DMS114 treated with DMSO at 0.1 percent for 48 hours (cell line): ENCODE data around the gene UBE2G1.

ENCODE experiments used
- DNase-seq: peaks from one replicate; lab custom pipeline; 2025; ENCODE audit not compliant: unreplicated experiment; lab: John Stamatoyannopoulos, UW

UBE2G1 gene

DNA sequence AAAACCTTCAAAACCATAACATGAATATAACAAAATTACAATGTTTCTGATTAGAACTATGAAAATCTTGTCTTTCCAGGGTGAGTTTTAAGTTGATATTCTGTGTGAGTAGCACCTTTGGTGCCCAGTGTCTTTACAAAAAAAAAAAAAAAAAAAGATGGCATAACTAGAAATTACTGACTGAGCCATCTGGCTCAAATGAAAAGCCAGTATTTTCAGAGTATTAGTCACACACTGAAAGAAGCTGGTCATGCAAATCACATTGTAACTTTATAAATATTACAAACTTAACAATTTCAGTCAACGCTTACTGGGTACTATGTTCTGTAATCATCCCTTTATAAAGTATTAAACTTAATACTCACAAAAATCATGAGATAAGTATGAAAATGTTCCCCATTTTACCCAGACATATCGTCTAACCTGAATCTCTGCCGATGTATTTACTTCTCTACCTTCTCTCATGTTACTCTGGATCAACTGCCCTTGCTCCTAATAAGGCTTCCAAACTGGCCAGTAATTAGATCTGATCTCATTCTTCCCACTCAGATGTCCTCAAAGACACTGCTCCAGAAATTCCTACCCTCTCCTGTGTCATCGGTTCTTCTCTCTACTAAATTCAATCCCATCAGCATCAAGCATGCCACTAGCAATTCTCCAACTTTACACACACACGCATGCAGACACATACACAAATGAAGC, 25.4 kb downstream of the UBE2G1 start:
- no peak for DNase-seq

DNA sequence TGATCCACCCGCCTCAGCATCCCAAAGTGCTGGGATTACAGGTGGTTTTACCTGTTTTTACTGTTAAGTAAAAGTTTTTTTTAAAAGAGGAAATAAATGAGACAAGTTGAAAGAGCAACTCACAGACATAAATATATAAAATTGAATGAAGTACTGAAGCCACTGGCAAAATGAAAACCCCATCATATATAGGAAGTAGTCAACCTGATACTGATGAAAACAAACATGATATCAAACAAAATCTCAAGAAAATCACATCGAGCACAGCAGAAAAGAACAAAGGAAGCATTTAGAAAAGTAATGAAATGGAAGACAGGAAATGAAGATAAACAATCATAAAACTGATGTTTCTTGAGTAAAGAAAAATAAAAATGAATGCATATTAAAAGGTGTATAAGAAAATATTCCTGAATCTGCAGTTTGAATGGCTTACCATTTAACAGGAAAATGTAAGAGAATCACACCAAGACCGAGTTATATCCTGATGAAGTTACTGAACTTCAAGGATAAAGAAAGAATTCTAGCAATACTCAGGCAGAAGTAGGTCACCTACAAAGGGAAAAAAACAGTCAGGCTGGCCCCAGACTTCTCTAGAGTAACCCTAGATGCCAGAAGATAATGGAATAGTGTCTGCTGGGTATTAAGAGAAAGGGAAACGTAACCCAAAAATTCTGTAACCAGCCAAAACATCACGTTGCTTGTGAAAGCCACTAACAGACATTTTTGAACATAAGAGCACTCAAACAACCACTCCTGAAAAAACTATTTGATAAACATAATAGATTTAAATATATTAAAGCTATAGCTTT, 31.5 kb downstream of the UBE2G1 start:
- DNase-seq = no peak

DNA sequence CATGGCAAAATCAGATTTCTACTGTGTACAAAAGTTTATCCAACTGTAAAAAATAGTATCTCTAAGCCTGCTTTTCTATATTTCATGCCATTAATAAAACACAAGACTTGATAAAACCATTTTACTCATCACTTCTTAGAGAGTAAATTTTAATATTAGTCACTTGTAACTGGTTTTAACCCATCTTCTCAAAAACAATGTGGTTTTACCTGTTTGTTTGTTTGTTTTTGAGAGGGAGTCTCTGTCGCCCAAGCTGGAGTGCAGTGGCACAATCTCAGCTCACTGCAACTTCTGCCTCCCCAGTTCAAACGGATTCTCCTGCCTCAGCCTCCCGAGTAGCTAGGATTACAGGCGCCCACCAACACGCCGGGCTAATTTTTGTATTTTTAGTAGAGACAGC, 32.1 kb downstream of the UBE2G1 start:
- DNase-seq = no peak

DNA sequence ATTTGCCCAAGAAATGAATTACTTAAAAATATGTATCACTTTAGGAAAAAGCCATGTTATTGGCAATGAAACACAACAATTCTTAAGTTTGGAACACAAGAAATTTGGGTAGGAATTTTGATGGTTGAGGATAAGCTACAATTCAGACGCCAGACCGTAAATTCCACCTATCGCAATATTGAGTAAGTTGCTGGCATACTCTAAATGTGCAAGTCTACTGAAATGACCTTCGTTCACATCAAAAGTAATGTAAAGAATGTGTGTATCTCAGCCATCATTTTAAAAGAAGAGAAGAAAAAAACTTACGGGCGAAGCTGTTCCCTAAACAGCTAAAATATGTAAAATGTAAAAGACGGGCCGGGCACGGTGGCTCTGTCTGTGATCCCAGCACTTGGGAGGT, 33.4 kb downstream of the UBE2G1 start:
- DNase-seq = no peak

DNA sequence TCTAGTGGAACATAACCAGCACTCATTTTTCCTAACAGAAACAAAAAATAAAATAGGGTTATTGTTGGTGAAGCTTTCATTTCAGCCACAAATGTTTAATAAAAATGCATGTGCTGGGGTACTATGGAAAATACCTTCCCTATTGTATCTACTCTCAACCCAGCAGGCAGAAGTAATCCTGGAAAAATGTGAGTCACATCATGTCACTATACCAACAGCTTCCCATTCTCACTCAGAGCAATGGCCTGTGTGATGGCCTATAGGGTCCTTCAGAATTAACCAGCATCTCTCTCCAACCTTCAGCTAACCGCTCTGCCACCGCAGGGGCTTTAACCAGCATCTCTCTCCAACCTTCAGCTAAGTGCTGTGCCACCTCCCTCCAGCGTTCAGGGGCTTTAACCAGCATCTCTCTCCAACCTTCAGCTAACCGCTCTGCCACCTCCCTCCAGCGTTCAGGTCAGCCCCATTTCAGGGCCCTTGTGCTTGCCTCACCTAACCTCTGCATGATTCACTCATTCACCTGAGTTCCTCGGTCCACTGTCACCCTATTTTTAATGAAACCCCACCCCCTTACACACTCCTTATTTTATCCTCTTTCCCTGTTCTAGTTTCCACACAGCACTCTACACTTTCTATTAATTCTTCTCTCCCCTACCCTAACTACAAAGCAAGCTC, 34.0 kb downstream of the UBE2G1 start:
- no peak for DNase-seq

DNA sequence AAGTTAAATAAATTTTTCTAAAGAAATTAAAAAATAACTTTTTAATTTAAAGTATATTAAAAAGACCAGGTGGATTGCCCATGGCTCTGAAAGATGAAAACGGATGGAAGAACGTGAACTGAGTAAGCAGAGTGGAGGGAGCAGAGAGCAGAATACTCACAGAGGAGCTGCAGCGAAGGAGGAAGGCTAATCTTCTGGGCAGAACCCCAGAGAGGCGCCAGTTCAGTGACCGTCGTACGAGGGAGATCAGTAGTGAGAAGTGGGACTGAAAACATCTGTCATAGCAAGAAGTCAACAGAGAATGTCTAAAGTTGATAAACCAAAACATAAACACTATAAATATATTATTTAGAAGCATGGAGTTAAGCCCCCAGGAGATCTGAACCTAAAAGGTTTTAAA, 34.9 kb downstream of the UBE2G1 start:
- no peak for DNase-seq

DNA sequence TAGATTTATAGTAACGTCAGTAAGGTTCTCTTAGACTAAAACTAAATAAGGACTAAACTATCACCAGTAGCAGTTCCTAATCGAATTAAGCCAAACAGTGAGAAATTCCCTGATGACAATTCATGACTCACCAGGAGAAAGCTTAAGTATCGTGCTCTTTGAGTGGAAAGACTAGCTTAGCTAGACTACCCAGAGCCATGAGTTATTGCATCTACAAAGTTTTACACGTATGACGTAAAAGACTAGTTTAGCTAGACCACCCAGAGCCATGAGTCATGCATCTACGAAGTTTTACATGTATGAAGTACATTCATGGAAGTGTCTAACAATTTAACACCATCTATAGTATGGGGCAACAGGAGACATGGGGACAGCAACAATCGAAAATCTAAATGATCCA, 36.6 kb downstream of the UBE2G1 start:
- no peak for DNase-seq

DNA sequence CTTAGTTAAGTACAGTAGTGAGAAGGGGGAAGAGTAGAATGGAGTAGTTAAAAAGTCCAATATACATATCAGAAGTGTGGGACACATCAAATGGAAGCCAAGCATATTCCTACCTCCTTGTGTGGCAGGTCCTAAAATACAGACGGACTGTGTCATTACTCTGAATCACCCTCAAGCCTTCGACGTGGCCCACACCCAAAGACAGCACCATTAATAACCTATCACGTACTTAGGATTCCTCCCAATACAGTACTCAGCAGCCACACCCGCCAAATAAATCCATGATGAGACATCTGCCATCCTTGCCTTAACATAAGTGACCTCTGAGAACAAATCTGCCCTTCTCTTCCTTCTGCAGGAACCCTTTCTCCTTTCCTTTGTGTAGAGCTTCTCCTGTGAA, 38.9 kb downstream of the UBE2G1 start:
- DNase-seq = no peak

DNA sequence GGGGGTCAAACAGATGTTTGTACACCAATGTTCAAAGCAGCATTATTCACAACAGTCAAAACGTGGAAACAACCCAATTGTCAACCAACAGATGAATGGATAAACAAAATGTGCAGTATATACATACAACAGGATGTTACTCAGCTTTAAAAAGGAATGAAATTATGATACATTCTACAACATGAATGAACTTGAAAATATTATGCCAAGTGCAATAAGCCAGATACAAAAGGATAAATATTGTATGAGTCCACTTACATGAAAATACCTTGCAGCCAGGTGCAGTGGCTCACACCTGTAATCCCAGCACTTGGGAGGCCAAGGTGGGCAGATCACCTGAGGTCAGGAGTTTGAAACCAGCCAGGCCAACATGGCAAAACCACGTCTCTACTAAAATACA, 39.9 kb downstream of the UBE2G1 start:
- no peak for DNase-seq

DNA sequence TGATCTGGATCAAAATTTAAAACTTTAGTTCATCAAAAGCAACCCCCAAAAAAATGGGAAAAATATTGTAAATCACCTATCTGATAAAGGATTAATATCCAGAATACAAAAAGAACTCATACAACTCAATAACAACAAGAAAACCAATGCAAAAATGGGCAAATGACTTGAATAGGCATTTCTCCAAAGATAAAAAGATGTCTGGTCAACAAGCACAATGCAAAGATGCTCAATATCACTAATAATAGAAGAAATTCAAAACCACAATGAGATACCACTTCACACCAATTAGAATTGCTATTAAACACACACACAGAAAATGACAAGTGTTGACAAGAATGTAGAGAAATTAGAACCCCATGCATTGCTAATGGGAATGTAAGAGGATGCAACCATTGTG, 40.4 kb downstream of the UBE2G1 start:
- no peak for DNase-seq

DNA sequence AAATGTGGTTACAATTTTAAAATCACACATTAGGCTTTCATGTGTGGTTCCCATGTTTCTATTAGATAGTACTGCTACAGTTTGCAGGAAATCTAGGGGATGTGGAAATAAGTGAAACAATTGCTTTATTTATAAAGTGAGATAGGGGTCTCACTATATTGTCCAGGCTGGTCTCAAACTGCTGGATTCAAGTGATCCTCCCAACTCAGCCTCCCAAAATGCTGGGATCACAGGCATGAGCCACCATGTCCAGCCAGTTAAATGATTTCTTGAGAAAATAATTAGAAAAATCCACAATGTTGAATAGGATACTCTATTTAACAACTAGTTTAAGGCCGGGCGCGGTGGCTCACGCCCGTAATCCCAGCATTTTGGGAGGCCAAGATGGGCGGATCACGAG, 42.0 kb downstream of the UBE2G1 start:
- DNase-seq = no peak

DNA sequence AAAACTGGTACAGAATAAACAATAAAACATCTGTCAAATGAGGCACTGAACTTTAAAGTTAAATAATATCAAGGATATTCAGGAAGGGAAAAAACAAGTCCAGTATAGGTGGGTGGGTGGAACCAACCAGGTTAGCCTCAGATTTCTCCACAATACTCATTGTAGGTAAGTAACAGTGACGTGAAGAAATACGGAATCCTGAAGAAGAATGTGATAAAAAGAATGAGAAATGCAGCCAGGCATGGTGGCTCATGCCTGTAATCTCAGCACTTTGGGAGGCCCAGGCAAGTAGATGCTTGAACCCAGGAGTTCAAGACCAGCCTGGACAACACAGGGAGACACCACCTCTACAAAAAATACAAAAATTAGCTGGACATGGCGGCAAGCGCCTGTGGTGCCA, 47.3 kb downstream of the UBE2G1 start:
- DNase-seq = no peak

DNA sequence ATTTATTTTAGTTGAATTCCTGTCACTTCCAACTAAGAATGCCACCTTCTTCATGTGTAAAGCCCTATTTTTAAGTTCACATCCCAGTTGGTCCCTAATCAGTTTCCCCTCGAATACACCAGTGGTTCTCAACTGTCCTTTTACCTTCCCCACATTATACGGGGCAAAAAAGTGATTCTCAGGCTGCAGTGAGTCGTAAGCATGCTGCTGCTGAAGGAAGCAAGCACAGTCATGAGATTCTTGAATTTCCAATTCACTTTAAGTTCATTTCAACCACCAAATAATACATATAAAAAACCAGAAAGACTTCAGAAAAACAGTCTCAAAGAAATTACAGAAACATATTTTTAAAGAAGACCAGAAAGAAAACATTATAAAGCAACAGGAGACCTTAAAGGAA, 47.9 kb downstream of the UBE2G1 start:
- no peak for DNase-seq

DNA sequence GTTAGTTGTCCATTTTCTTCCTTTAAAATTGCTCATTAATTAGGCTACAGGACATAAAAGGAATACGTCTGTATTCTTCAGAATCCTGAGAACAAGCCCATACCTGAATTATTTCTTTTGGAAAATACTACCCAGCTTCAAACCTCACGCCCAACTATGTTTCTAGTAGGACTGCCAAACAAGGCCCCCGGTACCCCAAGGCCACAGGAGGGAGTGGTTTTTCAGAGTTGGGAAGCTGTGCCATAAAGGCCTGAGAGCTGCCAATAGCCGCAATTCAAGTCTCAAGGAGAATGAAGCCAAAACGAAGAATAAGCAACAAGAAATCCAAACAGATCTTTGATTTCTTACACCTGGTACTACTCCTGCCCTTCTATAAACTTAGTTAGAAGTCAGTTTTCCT, 48.3 kb downstream of the UBE2G1 start:
- no peak for DNase-seq

DNA sequence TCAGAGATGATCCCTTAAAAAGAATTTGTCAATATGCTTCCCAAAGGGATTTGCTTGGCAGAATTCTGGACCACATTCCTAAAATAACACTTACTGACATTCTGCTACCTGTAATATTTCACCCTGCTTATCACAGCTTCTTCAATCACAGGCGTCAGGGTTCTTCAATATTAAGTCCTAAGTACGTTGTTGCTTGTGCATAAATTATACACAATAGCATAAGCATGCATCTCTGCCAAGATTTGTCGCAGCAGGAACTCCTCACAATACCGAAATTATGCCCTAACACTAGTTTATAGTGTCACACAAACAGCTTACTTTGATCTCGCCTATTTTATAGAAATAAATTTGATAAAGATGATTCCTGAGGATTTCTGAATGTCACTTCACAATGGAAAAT, 48.9 kb downstream of the UBE2G1 start:
- DNase-seq = no peak

DNA sequence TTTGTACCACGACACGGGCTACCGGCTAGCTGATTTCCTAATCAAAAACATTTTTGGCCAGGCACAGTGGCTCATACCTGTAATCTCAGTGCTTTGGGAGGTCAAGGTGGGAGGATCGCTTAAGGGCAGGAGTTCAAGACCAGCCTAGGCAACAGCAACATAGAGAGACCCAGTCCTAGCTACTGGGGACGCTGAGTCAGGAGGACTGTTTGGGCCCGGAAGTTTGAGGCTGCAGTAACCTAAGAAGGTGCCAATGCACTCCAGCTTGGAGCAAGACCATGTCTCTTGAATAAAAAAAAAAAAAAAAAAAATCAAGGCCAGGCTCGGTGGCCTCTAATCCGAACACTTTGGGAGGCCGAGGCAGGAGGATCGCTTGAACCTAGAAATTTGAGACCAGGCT, 49.8 kb downstream of the UBE2G1 start:
- no peak for DNase-seq

DNA sequence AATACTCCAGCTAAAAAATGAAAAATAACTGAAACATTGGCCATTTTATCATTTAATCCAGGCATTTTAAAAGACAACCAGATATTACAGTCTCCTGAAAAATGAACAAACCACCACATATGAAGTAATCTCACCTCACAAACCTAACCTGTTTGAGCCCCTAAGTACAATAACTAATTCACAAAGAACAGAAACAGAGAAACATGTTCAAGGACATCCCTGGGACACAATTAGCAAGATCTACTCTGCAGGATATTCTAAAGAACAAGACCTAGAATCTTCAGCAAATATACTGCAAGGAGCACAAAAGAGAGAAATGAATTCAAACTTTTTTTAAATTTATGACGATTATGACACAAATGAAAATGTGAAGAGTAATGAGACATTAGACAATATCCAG, 51.9 kb downstream of the UBE2G1 start:
- DNase-seq = no peak

DNA sequence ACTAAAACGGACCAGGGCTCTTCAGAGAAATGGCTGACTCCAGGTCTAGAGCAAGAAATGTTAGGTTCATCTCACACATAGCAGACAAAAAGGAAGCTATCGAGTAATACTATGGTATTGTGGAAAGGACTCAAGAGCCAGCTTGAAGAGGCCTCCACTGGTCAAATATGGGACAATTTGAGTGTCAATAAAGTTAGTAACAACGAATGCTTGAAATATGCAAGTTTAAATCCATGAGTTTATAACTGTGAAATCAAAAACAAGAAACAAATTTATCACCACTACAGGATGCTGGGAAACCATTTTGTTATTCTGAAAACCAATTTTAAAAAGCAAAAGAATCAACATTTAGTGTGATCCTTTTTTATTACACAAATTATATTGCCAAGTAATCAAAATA, 52.3 kb downstream of the UBE2G1 start:
- no peak for DNase-seq

DNA sequence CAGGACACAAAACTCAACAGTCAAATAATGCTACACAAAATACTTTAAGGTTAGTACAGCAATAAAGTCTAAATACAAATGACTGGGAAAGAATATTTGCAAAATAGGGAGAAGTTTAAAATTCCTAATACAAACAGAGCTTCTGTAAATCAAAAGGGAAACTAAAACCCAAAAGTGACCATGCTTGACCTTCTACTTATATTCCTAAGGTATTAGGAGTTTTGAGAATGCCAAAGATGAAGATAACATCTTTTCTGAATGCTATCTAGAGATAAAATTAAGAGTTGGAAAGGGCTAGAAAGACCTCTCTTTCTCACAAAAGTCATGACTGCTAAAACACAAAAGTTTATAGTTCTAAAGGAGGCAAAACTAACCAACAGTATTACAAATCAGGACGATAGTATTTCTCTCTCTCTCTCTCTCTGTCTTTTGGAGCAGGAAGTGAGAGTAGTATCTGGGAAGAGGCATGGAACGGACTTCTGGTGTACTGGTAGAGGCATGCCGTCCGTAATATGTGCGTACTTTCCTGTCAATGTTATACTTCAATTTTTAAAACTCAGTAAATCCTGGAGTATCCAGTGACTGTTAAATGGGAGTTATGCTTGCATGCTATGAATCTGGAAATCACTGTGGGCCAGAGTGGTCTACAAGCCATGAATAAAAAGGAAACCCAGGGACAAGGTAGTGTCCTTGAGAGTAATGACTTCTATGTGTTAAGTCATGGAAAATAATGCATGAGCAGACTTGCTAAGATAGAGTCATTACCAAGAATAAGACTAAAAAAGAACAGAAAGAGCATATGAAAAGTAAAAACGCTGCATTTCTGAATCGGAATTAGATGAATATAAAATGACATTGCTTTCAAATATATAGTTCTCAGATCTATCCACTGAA, 53.0 kb downstream of the UBE2G1 start:
- DNase-seq = no peak

DNA sequence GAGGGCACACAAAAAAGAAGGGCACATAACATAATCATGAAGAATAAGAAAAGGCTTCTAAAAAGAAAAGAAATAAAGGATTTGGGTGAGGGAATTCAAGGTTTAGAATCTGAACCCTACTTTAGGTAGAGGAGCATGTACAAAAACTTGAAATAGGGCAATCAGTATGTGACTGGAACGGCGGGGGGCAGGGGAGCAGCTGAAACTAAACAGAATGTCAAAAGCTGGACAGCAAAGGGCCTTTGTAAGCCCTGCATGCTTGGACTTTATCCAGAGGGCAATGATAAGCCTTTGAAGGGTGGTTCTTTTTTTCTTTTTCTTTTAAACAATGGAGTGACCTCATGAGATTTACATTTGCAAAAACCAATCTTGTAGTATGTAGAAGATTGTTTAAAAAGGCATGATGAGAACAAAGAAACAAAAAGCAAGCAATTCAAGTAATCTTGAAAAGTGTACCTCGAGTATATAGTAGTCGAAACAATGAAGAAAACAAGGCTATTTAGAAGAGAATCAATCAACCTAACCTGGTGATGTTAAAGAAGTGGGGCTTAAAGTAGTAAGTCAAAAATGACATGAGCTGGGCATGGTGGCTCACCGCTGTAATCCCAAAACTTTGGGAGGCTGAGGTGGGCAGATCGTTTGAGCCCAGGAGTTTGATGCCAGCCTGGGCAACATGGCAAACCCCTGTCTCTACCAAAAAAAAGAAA, 56.0 kb downstream of the UBE2G1 start:
- DNase-seq = no peak

DNA sequence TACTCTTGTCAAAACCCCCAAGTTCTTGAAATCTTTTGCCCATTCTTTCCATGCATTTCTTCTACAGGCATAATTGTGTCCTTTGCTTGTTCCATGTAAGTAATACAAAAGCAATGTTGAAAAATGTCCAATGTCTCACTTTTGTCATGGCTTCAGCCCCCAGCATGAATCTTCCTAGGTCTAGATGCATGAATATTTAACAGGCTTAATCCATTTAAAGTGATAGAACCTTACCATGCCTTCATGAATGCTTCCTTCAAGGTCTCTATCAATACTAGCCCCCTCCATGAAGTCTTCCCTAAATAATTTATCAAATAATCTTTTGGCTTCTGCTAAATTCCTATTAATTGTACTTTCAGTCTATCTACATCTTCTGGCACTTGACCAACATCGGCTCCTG, 56.6 kb downstream of the UBE2G1 start:
- DNase-seq = no peak
